GM12872 (cell line): ENCODE results near the gene DRC7.

Experiments
- TF ChIP-seq, protein P1 (sequence below): IDR thresholded peaks from 3 replicates; pipeline ENCODE4 v1.5.1; 2011; ENCODE audit warnings: low read depth, mild to moderate bottlenecking, low read length, moderate library complexity; ENCODE audit not compliant: insufficient read depth

Gene DRC7

DNA sequence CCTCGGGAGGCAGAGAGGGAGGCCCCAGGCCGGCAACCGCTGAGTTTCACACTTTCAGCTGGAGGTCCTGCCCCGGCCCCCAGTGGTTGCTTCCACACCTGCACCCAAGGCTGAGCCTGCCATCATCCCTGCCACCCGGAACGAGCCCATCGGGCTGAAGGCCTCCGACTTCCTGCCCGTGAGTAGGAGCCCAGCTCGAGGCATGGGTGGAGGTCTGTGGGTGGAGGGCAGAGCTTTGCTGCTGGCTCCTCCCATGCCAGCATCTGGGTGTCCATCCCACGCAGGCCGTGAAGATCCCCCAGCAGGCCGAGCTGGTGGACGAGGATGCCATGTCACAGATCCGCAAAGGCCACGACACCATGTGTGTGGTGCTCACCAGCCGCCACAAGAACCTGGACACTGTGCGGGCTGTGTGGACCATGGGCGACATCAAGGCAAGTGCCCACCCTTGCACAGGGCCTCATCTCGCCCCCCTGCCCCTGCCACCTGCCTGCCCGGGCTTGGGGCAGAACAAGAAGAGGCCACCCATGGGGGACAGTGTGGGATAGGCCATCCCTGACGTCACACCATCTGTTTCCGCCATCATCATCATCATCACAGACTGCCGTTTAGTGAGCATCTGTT lies 60.6 kb downstream of the DRC7 start:
- TF ChIP-seq, protein P1, sequence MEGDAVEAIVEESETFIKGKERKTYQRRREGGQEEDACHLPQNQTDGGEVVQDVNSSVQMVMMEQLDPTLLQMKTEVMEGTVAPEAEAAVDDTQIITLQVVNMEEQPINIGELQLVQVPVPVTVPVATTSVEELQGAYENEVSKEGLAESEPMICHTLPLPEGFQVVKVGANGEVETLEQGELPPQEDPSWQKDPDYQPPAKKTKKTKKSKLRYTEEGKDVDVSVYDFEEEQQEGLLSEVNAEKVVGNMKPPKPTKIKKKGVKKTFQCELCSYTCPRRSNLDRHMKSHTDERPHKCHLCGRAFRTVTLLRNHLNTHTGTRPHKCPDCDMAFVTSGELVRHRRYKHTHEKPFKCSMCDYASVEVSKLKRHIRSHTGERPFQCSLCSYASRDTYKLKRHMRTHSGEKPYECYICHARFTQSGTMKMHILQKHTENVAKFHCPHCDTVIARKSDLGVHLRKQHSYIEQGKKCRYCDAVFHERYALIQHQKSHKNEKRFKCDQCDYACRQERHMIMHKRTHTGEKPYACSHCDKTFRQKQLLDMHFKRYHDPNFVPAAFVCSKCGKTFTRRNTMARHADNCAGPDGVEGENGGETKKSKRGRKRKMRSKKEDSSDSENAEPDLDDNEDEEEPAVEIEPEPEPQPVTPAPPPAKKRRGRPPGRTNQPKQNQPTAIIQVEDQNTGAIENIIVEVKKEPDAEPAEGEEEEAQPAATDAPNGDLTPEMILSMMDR = no peak

DNA sequence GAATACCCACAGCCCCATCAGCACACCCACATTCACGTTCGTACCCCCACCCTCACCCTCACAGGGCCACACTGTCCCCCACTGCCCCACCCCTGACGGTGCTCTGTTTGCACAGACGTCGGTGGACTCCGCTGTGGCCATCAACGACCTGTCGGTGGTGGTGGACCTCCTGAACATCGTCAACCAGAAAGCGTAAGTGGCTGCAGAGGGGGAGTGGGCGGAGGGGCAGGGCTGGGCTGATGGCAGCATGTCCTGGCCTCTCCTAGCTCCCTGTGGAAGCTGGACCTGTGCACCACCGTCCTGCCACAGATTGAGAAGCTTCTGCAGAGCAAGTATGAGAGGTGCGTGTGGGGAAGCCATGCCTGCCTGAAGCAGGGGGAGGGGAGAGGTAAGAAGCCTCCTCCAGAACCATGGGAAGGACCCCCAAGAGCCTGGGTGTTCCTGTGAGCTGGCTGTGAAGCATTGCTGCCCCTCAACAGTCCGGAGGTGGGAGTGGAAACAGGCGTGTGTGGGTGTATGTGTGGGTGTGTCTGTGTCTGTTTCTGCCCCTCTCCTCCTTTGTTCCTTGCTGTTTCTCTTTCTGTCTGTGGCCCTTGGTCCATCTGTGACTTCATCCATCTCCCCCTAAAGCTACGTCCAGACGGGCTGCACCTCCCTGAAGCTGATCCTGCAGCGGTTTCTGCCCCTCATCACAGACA lies 61.3 kb downstream of the DRC7 start:
- TF ChIP-seq, protein P1 = no peak

DNA sequence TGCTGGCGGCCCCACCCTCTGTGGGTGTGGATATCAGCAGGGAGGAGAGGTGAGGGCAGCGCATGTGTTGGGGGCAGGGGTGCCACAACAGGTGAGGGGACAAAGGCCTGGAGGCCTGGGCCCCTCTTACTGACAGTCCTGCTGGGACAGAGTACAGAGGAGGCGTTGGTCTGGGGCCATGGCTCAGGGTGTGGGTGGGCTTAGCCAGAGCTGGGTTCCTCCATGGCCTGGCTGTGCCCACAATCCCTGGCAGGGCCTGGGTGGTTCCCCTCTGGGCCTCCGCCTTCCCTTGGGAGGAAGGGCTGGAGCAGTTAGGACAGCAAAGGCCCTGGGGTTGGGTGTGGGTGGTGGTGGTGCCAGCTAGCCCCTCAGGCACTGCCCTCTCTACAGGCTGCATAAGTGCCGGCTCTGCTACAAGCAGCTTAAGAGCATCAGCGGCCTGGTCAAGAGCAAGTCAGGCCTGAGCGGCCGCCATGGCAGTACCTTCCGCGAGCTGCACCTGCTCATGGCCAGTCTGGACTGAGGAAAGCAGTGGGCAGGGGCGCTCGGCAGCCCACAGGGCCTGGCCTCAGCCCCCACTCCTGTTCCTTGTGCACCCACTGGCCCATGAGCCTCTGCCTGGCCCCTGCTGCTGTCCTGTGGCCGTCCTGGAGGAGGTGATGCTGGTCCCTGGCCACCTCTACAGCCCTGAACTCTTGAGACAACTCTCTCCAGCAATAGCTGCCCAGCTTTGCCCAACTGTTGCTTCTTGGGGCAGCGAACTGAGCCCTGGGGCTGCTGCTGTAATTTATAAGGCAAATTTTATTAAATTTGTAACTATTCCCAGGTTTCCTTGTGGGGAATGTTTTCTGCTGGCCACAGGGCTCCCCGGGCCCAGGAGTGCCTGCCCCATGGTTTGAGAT lies 62.1 kb downstream of the DRC7 start:
- TF ChIP-seq, protein P1 = no peak

DNA sequence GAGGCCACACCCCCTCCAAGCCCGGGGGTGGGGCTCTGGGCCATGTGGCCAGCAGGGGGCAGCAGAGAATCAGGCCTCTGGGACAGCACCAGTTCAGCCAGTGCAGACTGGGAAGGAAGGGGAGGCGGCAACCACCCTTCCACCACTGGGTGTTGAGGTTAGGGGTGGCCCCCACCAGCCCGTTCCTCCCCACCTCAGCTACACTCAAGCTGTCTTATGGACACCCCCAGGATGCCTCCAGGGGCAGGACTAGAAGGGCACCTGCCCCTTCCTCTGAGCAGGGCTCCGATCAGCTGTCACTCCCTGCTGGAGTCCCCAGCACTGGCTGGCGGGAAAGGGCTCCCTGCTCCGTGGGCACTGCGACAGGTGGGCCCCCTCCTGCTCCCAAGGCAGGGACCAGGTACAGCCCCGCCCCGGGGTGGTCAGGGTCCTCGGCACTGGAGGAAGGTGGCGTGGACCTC lies 62.8 kb downstream of the DRC7 start:
- TF ChIP-seq, protein P1 = peak; percentile 92

DNA sequence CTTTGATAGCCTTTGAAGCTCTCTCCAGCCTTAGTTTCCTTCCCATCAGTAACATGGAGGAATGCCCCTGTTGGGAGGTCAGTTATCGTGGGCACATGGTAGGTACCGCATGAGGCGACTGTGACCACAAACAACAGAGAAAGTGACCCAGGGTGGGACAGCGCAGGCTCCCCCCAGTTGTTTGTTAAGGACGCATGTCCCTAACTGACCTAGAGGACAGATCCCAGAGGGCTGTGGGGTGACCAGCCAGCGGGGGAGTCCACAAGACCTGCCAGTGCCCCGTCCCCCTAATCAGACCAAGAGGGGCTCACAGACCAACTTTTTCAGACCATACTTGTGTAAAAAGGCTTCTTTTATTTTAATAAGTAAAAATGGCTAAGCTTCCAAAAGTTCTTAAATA lies 63.3 kb downstream of the DRC7 start:
- TF ChIP-seq, protein P1 = no peak

DNA sequence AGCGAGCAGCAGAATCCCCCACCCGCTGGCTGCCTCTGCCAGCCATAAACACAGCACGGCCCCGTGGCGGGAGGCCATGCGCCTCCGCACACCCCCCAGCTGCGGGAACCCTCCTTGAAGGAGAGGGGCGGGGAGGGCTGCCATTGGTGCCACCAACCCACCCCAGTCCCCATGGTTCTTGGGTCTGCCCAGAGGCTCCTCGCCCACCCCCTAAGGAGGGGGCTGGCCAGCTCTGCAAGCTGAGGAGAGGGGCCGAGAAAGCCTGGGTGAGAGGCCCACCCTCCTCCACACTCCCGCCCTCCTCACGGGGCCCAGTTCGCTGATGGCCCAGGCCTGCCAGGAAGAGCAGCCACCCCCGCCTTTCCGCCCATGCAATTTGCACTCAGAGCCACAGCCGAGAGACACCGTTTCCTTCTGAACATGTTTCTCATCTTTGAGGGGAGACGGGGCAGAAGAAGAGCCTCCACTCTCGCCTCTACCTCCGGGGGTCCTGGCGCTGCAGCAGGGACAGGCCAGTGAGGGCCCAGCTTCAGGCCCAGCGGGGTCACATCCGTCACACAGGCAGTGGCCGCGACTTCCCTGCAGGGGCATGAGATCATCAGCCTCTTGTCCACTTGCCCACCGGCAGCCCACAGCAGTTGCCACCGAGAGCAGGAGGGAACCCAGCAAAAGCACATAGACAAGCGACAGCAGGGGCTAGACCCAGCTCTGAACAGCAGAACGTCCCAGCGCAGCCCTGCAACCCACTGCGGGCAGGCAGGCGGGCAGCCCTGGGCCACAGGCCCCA lies 63.9 kb downstream of the DRC7 start:
- TF ChIP-seq, protein P1 = no peak

DNA sequence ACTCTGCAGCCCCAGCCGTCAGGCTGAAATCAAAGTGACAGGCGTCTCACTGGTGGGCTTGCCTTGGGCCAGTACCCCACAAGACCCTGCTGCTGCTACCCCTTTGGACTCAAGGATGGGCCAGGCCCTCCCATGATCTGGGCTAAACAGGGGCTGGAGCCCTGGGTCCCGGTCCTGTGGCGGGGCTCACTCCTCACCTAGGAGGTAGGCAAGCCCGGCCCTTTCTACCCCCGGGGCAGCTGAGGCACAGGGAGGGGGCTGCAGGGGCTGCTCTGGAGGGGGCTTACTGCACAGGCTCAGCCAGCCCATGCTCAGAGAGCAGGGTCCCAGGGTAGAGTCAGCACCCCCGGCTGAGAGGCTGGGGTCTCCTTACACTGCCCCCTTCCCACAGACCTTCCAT lies 64.5 kb downstream of the DRC7 start:
- TF ChIP-seq, protein P1 = no peak
